IMR-90 (cell line): ENCODE measurements around the gene OR12D3. TPM values are rescaled to one million over a fixed set of nuclear protein-coding genes. Genes with fewer than 3 reads are reported as not detected.

ENCODE experiments used
- ATAC-seq: fragments of 200-7000 bp; cut with Tn5 transposase; 2 replicates; pipeline ENCODE4 v1.9.1; 2020; ENCODE audit warnings: low read depth, mild to moderate bottlenecking, moderate library complexity
- BruUV-seq: library from RNA; stranded (reverse); fragments of 400-500 nt; replicated peaks from 2 replicates; lab custom pipeline; 2021; lab: Mats Ljungman, UMichigan
- CTCF ChIA-PET: fragments of 300-600 bp; formaldehyde crosslinking; extraction: SDS; loops from one replicate; lab custom pipeline; 2021; ENCODE audit warnings: antibody characterized with exemption; lab: Yijun Ruan, JAX
- POLR2A ChIA-PET: fragments of 300-600 bp; sonication (Branson Sonifier 250); formaldehyde crosslinking; loops from one replicate; lab custom pipeline; 2022; ENCODE audit warnings: antibody characterized with exemption; ENCODE audit not compliant: unreplicated experiment; lab: Charles Lee
- DNase-seq: peaks from one replicate; pipeline ENCODE4 v3.0.0; 2013
- H2AFZ ChIP-seq: replicated peaks from 2 replicates; pipeline ENCODE3; 2013; ENCODE audit warnings: low read length, mild to moderate bottlenecking; ENCODE audit not compliant: poor library complexity
- H2AK5ac ChIP-seq: 2 replicates; pipeline ENCODE4 v1.6.1; 2013; ENCODE audit warnings: low read depth, low read length, inconsistent platforms
- H2AK9ac ChIP-seq: replicated peaks from 2 replicates; pipeline ENCODE3; 2013; ENCODE audit warnings: mild to moderate bottlenecking, low read depth, low read length, moderate library complexity; ENCODE audit not compliant: poor library complexity
- H2BK120ac ChIP-seq: 2 replicates; pipeline ENCODE4 v1.6.1; 2013; ENCODE audit warnings: low read depth, low read length, inconsistent platforms
- H2BK15ac ChIP-seq: 3 replicates; pipeline ENCODE4 v1.6.1; 2013; ENCODE audit warnings: low read depth, low read length, inconsistent platforms
- H2BK20ac ChIP-seq: 2 replicates; pipeline ENCODE4 v1.6.1; 2013; ENCODE audit warnings: low read depth, mild to moderate bottlenecking, inconsistent platforms, low read length, moderate library complexity
- H2BK5ac ChIP-seq: 2 replicates; pipeline ENCODE4 v1.6.1; 2013; ENCODE audit warnings: mild to moderate bottlenecking, low read depth, low read length, inconsistent platforms; ENCODE audit not compliant: poor library complexity, severe bottlenecking
- H3K14ac ChIP-seq: replicated peaks from 2 replicates; pipeline ENCODE4 v1.6.1; 2013; ENCODE audit warnings: low read depth, low read length, inconsistent platforms
- H3K18ac ChIP-seq: 2 replicates; pipeline ENCODE4 v1.6.1; 2013; ENCODE audit warnings: low read depth, low read length, control low read depth
- H3K23ac ChIP-seq: 2 replicates; pipeline ENCODE4 v1.6.1; 2013; ENCODE audit warnings: low read depth, low read length, inconsistent platforms
- H3K27ac ChIP-seq: 2 replicates; pipeline ENCODE4 v1.5.1; 2013; ENCODE audit warnings: mild to moderate bottlenecking, control low read depth, low read length; ENCODE audit not compliant: insufficient read depth
- H3K27me3 ChIP-seq: 2 replicates; pipeline ENCODE4 v1.6.1; 2013; ENCODE audit warnings: low read length; ENCODE audit not compliant: control insufficient read depth, insufficient read depth
- H3K36me3 ChIP-seq: 2 replicates; pipeline ENCODE4 v1.6.1; 2013; ENCODE audit warnings: low read length, mixed read lengths; ENCODE audit not compliant: control insufficient read depth, insufficient read depth
- H3K4ac ChIP-seq: 2 replicates; pipeline ENCODE4 v1.6.1; 2013; ENCODE audit warnings: low read depth, low read length, inconsistent platforms
- H3K4me1 ChIP-seq: 2 replicates; pipeline ENCODE4 v1.6.1; 2013; ENCODE audit warnings: low read length, mixed read lengths; ENCODE audit not compliant: control insufficient read depth, insufficient read depth
- H3K4me2 ChIP-seq: 2 replicates; pipeline ENCODE4 v1.6.1; 2013; ENCODE audit warnings: low read depth, mild to moderate bottlenecking, control low read depth, low read length, moderate library complexity
- H3K4me3 ChIP-seq: 2 replicates; pipeline ENCODE4 v1.5.1; 2013; ENCODE audit warnings: low read depth, mild to moderate bottlenecking, control low read depth, low read length, moderate library complexity; ENCODE audit not compliant: insufficient read depth
- H3K56ac ChIP-seq: 2 replicates; pipeline ENCODE4 v1.6.1; 2013; ENCODE audit warnings: low read length, inconsistent platforms; ENCODE audit not compliant: insufficient read depth; ENCODE audit errors: extremely low read depth
- H3K79me1 ChIP-seq, 2 experiments: 2 replicates each; pipeline ENCODE4 v1.6.1; 2013; ENCODE audit warnings: low read length in 2 of 2, inconsistent platforms in 1 of 2, low read depth in 1 of 2
- H3K9ac ChIP-seq: 2 replicates; pipeline ENCODE4 v1.6.1; 2013; ENCODE audit warnings: low read depth, low read length, control low read depth
- H3K9me1 ChIP-seq: 2 replicates; pipeline ENCODE4 v1.6.1; 2013; ENCODE audit warnings: low read length, inconsistent platforms; ENCODE audit not compliant: insufficient read depth
- H3K9me3 ChIP-seq: 2 replicates; pipeline ENCODE4 v1.6.1; 2013; ENCODE audit warnings: low read length; ENCODE audit not compliant: control insufficient read depth, insufficient read depth
- H4K20me1 ChIP-seq: 2 replicates; pipeline ENCODE4 v1.6.1; 2013; ENCODE audit warnings: low read length, inconsistent platforms; ENCODE audit not compliant: insufficient read depth
- H4K5ac ChIP-seq: 2 replicates; pipeline ENCODE4 v1.6.1; 2013; ENCODE audit warnings: mild to moderate bottlenecking, low read depth, low read length, control low read depth
- H4K8ac ChIP-seq, 2 experiments: 2 replicates each; pipeline ENCODE4 v1.6.1; 2013; ENCODE audit warnings: low read depth in 2 of 2, low read length in 2 of 2, control low read depth in 1 of 2, inconsistent platforms in 1 of 2
- H4K91ac ChIP-seq: 2 replicates; pipeline ENCODE4 v1.6.1; 2013; ENCODE audit warnings: low read depth, low read length, inconsistent platforms; ENCODE audit not compliant: insufficient read depth
- BHLHE40 ChIP-seq: fragments of 150-350 bp; IDR thresholded peaks from 2 replicates; pipeline ENCODE4 v1.6.1; 2016; ENCODE audit warnings: mild to moderate bottlenecking, low read depth, low read length
- CEBPB ChIP-seq: IDR thresholded peaks from 2 replicates; pipeline ENCODE4 v1.6.1; 2012; ENCODE audit warnings: low read depth, low read length, improper control_type of control experiment
- CTCF ChIP-seq: conservative IDR thresholded peaks from 2 replicates; pipeline ENCODE4 v1.5.1; 2012; ENCODE audit warnings: mild to moderate bottlenecking, low read depth, low read length, improper control_type of control experiment
- ELK1 ChIP-seq: fragments of 150-350 bp; IDR thresholded peaks from 2 replicates; pipeline ENCODE4 v1.6.1; 2016; ENCODE audit warnings: low read depth, mild to moderate bottlenecking, low read length, moderate library complexity, borderline replicate concordance
- FOS ChIP-seq: fragments of 150-350 bp; IDR thresholded peaks from 2 replicates; pipeline ENCODE4 v1.6.1; 2016; ENCODE audit warnings: low read depth, low read length
- MAFK ChIP-seq: IDR thresholded peaks from 2 replicates; pipeline ENCODE4 v1.6.1; 2012; ENCODE audit warnings: low read depth, low read length, improper control_type of control experiment
- MAZ ChIP-seq: IDR thresholded peaks from 2 replicates; pipeline ENCODE4 v1.6.1; 2012; ENCODE audit warnings: low read depth, mild to moderate bottlenecking, low read length, improper control_type of control experiment, moderate library complexity, borderline replicate concordance
- MXI1 ChIP-seq: IDR thresholded peaks from 2 replicates; pipeline ENCODE4 v1.6.1; 2012; ENCODE audit warnings: low read depth, mild to moderate bottlenecking, low read length, moderate library complexity, borderline replicate concordance
- NFE2L2 ChIP-seq: fragments of 150-350 bp; IDR thresholded peaks from 2 replicates; pipeline ENCODE4 v1.6.1; 2016; ENCODE audit warnings: low read depth, mild to moderate bottlenecking, low read length
- POLR2A ChIP-seq: IDR thresholded peaks from 2 replicates; pipeline ENCODE4 v1.6.1; 2012; ENCODE audit warnings: mild to moderate bottlenecking, low read depth, low read length
- RAD21 ChIP-seq: IDR thresholded peaks from 2 replicates; pipeline ENCODE4 v1.6.1; 2012; ENCODE audit warnings: low read length, improper control_type of control experiment
- RCOR1 ChIP-seq: IDR thresholded peaks from 2 replicates; pipeline ENCODE4 v1.6.1; 2012; ENCODE audit warnings: mild to moderate bottlenecking, low read length, improper control_type of control experiment; ENCODE audit not compliant: insufficient replicate concordance
- RFX5 ChIP-seq: IDR thresholded peaks from 2 replicates; pipeline ENCODE4 v1.8.0; 2012; ENCODE audit warnings: low read depth, mild to moderate bottlenecking, low read length, moderate library complexity
- SMC3 ChIP-seq: fragments of 150-350 bp; IDR thresholded peaks from 2 replicates; pipeline ENCODE4 v1.6.1; 2016; ENCODE audit warnings: low read depth, mild to moderate bottlenecking, antibody characterized with exemption, low read length, moderate library complexity
- USF2 ChIP-seq: fragments of 150-350 bp; IDR thresholded peaks from 2 replicates; pipeline ENCODE4 v1.6.1; 2017; ENCODE audit warnings: mild to moderate bottlenecking, antibody characterized with exemption, low read length, low read depth
- WGBS, 2 experiments: methylation state at CpG; one replicate each; pipeline versions ENCODE4 v1.1.5 to v1.1.7; 2013; ENCODE audit warnings: missing lambda C conversion rate in 2 of 2; ENCODE audit not compliant: insufficient read length in 1 of 2; ENCODE audit errors: extremely low coverage in 2 of 2; 5-methylcytosine and 5-hydroxymethylcytosine counted together
- dilution Hi-C: fragments of 300-500 bp; cut with HindIII; formaldehyde crosslinking; loops from one replicate; pipeline ENCODE4 v1.14.3; 2018; ENCODE audit warnings: low sequenced_read_pairs; ENCODE audit not compliant: unreplicated experiment
- in situ Hi-C: fragments of 300-500 bp; cut with MboI; formaldehyde crosslinking; loops from 3 replicates; pipeline ENCODE4 v1.14.3; 2019; ENCODE audit warnings: low sequenced_read_pairs, inconsistent platforms, mixed read lengths
- intact Hi-C: fragments of 100-400 bp; cut with micrococcal nuclease; formaldehyde crosslinking; loops from 2 replicates; pipeline ENCODE4 v1.10.0; 2022
- polyA plus RNA-seq, 3 experiments: library from polyadenylated mRNA; depleted of rRNA; stranded (reverse); fragments of >200 nt; gene quantifications; 2 replicates each; pipeline ENCODE4 v1.2.3, GENCODE V29; 2012; ENCODE audit warnings: low replicate concordance in 1 of 3
- total RNA-seq: library from RNA; depleted of rRNA; stranded (reverse); fragments of >200 nt; gene quantifications from 2 replicates; pipeline ENCODE4 v1.2.3, GENCODE V29; 2012

The OR12D3 gene
- total and polyA plus RNA-seq, 2 of the 4 experiments (the other 2 are of a cell fraction), result not detected

GRCh38 chr6:29388533-29388932 lies 13.4 kb upstream of the OR12D3 start:
- ATAC-seq, result no peak
- Histone ChIP-seq H3K4me2 (no peak overlapping the region), H3K4ac (no peak overlapping the region), H3K9ac (no peak overlapping the region), H2AK5ac (no peak overlapping the region), H4K91ac (no peak overlapping the region), H2BK5ac (no peak overlapping the region), H3K9me1 (no peaks in the 10 kb centered on the region), H4K5ac (no peak overlapping the region), H3K4me1 (no peaks in the 10 kb centered on the region), H3K14ac (no peak overlapping the region), H4K20me1 (no peaks in the 10 kb centered on the region), H3K36me3 (no peaks in the 10 kb centered on the region), H3K4me3 (no peak overlapping the region), H3K27ac (no peak overlapping the region), H2BK20ac (no peak overlapping the region), H3K56ac (no peak overlapping the region), H2AFZ (no peak overlapping the region), H4K8ac (no peak overlapping the region), H3K18ac (no peak overlapping the region), H2BK15ac (no peak overlapping the region), H3K9me3 (peaks cover 14% of the 10 kb centered on the region), H2BK120ac (no peak overlapping the region), H2AK9ac (no peak overlapping the region), H3K23ac (no peak overlapping the region), H3K27me3 (no peaks in the 10 kb centered on the region), H3K79me1 (no peaks in the 10 kb centered on the region)
- BruUV-seq, result no TSS peak
- 0% methylated on average over 1 of the region's 4 CpGs; no CpG with 5 or more reads in 1 of the 2 experiments for WGBS, 2 experiments
- POLR2A ChIA-PET, result no interaction called here
- dilution Hi-C loops (no loop called here), in situ Hi-C loops (no loop called here), intact Hi-C loops (no loop called here)
- TF ChIP-seq RFX5 (no peak), POLR2A (no peak), MXI1 (no peak), CEBPB (no peak), SMC3 (no peak), MAFK (no peak), MAZ (no peak), NFE2L2 (no peak), RCOR1 (no peak), CTCF (no peak), USF2 (no peak), ELK1 (no peak), BHLHE40 (no peak), RAD21 (no peak), FOS (no peak)
- CTCF ChIA-PET, result no interaction called here
- no peak for DNase-seq
